Anterior cingulate cortex (tissue), 58 donors: ENCODE results near the gene NPHS1.
"Not testable (repeated sequence)": the region's sequence is repeated elsewhere in the genome, so short reads cannot be mapped to it uniquely, and the experiment has no call there.

Source experiments
- DNase-seq, 58 donors: peaks; one replicate each; lab custom pipeline; 2025; lab: John Stamatoyannopoulos, UW

Gene NPHS1

GRCh38 chr19:35828692-35829301 is 23.5 kb downstream of the NPHS1 start:
- peak in 22 of 58 donors; percentile 1 to 36 (median 16) for DNase-seq

DNA sequence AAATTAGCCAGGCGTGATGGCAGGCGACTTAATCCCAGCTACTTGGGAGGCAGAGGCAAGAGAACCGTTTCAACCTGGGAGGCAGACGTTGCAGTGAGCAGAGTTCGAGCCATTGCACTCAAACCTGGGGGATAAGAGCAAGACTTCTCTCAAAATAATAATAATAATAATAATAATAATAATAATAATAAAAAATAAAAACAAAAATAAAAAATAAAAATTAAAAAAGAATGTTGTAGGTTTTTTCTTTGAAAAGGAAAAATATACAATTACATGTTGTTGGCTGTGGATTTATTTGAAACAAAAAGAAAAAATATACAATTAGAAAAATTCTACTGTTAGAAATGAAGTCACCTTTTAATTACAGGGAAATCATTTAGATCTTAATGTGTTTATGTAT is 28.2 kb downstream of the NPHS1 start:
- no peak for DNase-seq

DNA sequence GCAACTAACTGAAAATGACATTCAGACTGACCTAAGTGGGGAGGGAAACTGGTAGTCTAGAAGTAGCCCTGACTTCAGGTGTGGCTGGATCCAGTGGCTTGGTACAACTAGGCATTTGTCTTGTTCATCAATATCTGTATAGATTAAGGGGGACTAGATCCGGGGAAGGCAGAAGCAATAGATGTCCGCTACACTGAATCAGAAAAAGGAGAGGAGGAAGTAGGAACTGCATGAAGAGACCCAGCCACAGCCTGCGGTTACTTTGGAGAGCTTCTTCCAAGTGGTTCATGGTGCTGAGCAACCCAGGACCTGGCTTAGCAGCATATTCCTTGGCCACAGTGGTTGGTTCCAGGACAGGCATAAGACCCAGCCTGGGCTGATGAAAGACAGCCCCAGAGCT is 29.7 kb downstream of the NPHS1 start:
- no peak for DNase-seq

GRCh38 chr19:35818445-35818844 is 33.9 kb downstream of the NPHS1 start:
- no peak for DNase-seq

GRCh38 chr19:35816846-35817245 is 35.5 kb downstream of the NPHS1 start:
- no peak for DNase-seq

GRCh38 chr19:35816262-35816661 is 36.0 kb downstream of the NPHS1 start:
- DNase-seq, result no peak

DNA sequence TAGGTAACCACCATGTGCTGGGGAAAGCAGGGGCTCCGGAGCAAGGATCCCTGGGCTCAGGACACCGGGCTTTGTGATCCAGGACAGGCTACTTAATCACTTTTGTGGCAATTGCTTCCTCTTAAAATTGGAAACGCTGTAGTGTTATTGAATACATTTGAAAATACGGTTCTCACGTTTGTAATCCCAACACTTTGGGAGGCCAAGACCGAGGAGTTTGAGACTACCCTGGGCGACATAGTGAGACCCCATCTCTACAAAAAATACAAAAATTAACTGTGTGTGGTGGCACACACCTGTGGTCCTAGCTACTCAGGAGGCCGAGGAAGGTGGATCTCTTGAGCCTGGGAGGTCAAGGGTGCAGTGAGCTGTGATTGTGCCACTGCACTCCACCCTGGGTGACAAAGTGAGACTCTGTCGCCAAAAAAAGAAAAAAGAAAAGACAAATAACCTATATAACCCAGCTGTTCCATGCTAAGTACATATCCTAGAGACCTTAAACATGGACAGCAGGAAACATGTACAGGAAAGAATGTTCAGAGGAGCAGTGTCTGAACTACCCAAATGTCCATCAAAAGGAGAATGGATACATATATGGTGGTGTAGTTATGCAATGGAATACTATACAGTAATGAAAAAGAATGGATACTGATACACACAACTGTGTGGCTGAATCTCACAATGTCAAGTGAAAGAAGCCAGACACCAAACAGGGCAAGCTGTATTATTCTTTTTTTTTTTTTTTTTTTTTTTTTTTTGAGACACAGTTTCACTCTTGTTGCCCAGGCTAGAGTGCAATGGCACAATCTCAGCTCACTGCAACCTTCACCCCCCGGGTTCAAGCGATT is 39.0 kb downstream of the NPHS1 start:
- no peak for DNase-seq

- DNase-seq, result no peak
Measured at GRCh38 chr19:35812220-35813042, 39.9 kb downstream of the NPHS1 start, which contains the start of gene PRODH2. Gene PRODH2 (minus strand): TSS chr19:35812845. CDS start chr19:35812805, 40 bp downstream.

- no peak for DNase-seq
Measured at GRCh38 chr19:35811317-35812219, 40.7 kb downstream of the NPHS1 start.

- no peak for DNase-seq
Measured at GRCh38 chr19:35807633-35808032, 44.7 kb downstream of the NPHS1 start.

- DNase-seq, result no peak
Measured at GRCh38 chr19:35806597-35806996, 45.7 kb downstream of the NPHS1 start.

DNA sequence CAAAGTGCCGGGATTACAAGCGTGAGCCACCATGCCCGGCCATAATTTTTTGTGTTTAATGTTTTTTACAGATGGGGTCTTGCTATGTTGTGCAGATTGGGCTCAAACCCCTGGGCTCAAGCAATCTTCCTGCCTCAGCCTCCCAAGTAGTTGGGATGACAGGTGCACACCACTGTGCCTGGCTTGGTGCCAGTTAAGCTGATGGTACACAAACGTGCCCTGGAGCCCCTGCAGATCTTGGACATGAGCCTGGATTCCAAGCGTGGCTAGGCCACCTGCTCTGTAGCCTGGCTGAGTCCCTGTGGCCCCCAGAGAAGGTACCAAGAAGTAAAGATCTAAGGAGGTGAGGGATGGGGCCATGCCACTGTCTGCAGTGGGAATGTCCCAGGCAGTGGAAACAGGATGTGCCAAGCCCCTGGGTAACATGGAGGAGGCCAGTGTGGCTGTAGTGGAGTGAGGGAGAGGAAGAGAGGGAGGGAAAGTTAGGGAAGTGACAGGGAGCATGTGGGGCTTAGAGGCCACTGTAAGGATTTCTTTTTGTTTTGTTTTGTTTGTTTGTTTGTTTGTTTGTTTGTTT is 46.7 kb downstream of the NPHS1 start:
- no peak for DNase-seq

- DNase-seq, result no peak
Measured at GRCh38 chr19:35801828-35802227, 50.5 kb downstream of the NPHS1 start.

GRCh38 chr19:35797663-35798062 is 54.6 kb downstream of the NPHS1 start:
- DNase-seq, result peak in 39 of 58 donors; percentile 7 to 78 (median 34)

DNA sequence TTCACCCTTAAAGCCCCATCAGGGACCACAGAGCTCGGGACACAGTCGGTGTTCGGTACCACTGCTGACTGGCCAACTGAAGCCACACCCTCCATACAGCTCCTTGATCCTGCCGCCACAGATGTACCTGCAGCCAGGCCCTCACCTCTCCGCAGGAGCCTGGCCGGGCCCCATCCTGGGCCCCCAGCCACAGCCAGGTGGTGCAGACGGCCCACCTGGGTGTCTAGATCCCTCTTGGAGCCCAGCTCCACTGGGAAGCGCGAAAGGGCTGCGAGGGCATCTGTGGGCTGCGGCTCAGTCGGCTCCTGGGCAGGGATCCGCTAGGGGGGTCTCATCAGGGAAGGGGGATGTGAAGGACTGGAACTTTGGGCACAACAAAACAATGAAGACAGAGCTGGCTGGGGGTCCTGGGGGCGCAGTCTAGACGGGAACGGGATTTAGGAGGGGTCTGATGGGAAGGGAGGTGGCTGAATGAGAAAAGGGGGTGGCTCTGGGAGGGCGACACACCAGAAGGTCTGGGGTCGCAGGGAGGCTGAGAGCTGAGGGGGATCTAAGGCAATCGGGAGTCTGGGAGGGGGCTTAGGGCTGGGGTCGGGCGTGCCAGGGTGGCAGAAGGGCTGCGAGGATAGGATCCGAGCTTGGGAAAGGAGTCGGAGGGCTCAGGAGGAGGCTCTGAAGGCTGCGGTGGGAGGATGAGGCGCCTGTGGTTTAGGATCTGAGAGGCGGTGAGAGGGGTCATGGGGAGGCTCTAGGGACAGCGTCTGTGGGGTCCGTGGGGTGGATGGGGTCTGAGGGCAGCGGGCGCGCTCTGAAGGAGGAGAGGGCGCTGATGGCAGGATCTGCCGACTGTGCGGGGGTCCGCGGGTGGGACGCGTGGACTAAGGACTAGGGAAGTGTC is 55.4 kb downstream of the NPHS1 start:
- DNase-seq, result no peak

- DNase-seq, result not testable (repeated sequence)
Measured at GRCh38 chr19:35795564-35795963, 56.7 kb downstream of the NPHS1 start.

GRCh38 chr19:35793381-35794165 is 58.7 kb downstream of the NPHS1 start:
- no peak for DNase-seq

GRCh38 chr19:35792888-35793287 is 59.4 kb downstream of the NPHS1 start:
- DNase-seq, result no peak
